ENCODE measurements around the gene SDK1. TPM values are rescaled to one million over a fixed set of nuclear protein-coding genes. Genes with fewer than 3 reads are reported as not detected.

Gene SDK1
- total and polyA plus RNA-seq, 4 donors = 0.12 to 0.47 (median 0.36) TPM

- Histone ChIP-seq H3K36me3 (ENCODE audit: control insufficient read depth in 4 of 4, insufficient read depth in 3 of 4, low read depth in 1 of 4, low read length in 3 of 4) (no peaks in the 10 kb centered on the region), H3K4me1 (ENCODE audit: control insufficient read depth in 4 of 4, insufficient read depth in 4 of 4, low read length in 3 of 4) (no peaks in the 10 kb centered on the region), H3K9ac (ENCODE audit: low read depth in 1 of 2, low read length in 2 of 2) (no peak overlapping the region), H3K4me3 (ENCODE audit: low read depth in 1 of 3, low read length in 3 of 3) (no peak overlapping the region), H3K9me3 (ENCODE audit: control insufficient read depth in 4 of 4, low read length in 3 of 4) (no peaks in the 10 kb centered on the region), H3K27me3 (ENCODE audit: control insufficient read depth in 4 of 4, insufficient read depth in 4 of 4, low read length in 3 of 4) (peaks cover 0 to 3% (median 0%) of the 10 kb centered on the region in 4 donors), H3K27ac (ENCODE audit: low read depth in 1 of 2, low read length in 2 of 2) (no peak overlapping the region)
- no peak for DNase-seq (ENCODE audit: low spot score)
- TF ChIP-seq FOXA1 (IDR thresholded peaks at IDR 0.05) = no peak
- no peak for TF ChIP-seq HNF4A (conservative IDR thresholded peaks at IDR 0.05)
- no peak for TF ChIP-seq YY1 (IDR thresholded peaks at IDR 0.05)
- TF ChIP-seq SP1 (IDR thresholded peaks at IDR 0.05) = no peak
- no peak for TF ChIP-seq EGR1 (IDR thresholded peaks at IDR 0.05; ENCODE audit: low read depth in 2 of 2)
- no peak for TF ChIP-seq RXRA (IDR thresholded peaks at IDR 0.05)
- TF ChIP-seq NR2F2 (IDR thresholded peaks at IDR 0.05) = no peak
- no peak for TF ChIP-seq HNF4G (IDR thresholded peaks at IDR 0.05)
- TF ChIP-seq MAX (IDR thresholded peaks at IDR 0.05) = no peak
- no peak for TF ChIP-seq JUND (IDR thresholded peaks at IDR 0.05)
- TF ChIP-seq, protein P1, sequence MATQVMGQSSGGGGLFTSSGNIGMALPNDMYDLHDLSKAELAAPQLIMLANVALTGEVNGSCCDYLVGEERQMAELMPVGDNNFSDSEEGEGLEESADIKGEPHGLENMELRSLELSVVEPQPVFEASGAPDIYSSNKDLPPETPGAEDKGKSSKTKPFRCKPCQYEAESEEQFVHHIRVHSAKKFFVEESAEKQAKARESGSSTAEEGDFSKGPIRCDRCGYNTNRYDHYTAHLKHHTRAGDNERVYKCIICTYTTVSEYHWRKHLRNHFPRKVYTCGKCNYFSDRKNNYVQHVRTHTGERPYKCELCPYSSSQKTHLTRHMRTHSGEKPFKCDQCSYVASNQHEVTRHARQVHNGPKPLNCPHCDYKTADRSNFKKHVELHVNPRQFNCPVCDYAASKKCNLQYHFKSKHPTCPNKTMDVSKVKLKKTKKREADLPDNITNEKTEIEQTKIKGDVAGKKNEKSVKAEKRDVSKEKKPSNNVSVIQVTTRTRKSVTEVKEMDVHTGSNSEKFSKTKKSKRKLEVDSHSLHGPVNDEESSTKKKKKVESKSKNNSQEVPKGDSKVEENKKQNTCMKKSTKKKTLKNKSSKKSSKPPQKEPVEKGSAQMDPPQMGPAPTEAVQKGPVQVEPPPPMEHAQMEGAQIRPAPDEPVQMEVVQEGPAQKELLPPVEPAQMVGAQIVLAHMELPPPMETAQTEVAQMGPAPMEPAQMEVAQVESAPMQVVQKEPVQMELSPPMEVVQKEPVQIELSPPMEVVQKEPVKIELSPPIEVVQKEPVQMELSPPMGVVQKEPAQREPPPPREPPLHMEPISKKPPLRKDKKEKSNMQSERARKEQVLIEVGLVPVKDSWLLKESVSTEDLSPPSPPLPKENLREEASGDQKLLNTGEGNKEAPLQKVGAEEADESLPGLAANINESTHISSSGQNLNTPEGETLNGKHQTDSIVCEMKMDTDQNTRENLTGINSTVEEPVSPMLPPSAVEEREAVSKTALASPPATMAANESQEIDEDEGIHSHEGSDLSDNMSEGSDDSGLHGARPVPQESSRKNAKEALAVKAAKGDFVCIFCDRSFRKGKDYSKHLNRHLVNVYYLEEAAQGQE (IDR thresholded peaks at IDR 0.05) = no peak
- TF ChIP-seq TAF1 (conservative IDR thresholded peaks at IDR 0.05) = no peak
- TF ChIP-seq, protein P2, sequence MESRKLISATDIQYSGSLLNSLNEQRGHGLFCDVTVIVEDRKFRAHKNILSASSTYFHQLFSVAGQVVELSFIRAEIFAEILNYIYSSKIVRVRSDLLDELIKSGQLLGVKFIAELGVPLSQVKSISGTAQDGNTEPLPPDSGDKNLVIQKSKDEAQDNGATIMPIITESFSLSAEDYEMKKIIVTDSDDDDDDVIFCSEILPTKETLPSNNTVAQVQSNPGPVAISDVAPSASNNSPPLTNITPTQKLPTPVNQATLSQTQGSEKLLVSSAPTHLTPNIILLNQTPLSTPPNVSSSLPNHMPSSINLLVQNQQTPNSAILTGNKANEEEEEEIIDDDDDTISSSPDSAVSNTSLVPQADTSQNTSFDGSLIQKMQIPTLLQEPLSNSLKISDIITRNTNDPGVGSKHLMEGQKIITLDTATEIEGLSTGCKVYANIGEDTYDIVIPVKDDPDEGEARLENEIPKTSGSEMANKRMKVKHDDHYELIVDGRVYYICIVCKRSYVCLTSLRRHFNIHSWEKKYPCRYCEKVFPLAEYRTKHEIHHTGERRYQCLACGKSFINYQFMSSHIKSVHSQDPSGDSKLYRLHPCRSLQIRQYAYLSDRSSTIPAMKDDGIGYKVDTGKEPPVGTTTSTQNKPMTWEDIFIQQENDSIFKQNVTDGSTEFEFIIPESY (IDR thresholded peaks at IDR 0.05) = no peak
- no peak for TF ChIP-seq CTCF (IDR thresholded peaks at IDR 0.05; ENCODE audit: low read depth, low read length, missing input control)
- TF ChIP-seq GABPA (IDR thresholded peaks at IDR 0.05 in 1 of 2, conservative IDR thresholded peaks at IDR 0.05 in 1 of 2) = no peak
- TF ChIP-seq FOXA2 (IDR thresholded peaks at IDR 0.05) = no peak
- TF ChIP-seq, protein P3, sequence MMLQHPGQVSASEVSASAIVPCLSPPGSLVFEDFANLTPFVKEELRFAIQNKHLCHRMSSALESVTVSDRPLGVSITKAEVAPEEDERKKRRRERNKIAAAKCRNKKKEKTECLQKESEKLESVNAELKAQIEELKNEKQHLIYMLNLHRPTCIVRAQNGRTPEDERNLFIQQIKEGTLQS (IDR thresholded peaks at IDR 0.05) = no peak
- 86% methylated on average over 11 of the region's 11 CpGs for WGBS
These were observed 461.2 kb downstream of the SDK1 start for GRCh38 chr7:3762146-3762831.

Measured in liver (tissue), 9 donors.